GM13976 (cell line): ENCODE results near the gene IFT172.

Experiments used
- DNase-seq: peaks from one replicate; pipeline ENCODE4 v3.0.0; 2012; ENCODE audit warnings: low spot score
- CTCF ChIP-seq: IDR thresholded peaks from 2 replicates; pipeline ENCODE4 v1.5.1; 2012; ENCODE audit warnings: borderline replicate concordance, mild to moderate bottlenecking; ENCODE audit not compliant: insufficient read depth; ENCODE audit errors: extremely low read depth, missing control alignments, control extremely low read depth
- in situ Hi-C: fragments of 300-500 bp; cut with MboI; formaldehyde crosslinking; loops from one replicate; pipeline ENCODE4 v1.12.0; 2022; ENCODE audit warnings: low sequenced_read_pairs, mixed read lengths, inconsistent platforms; ENCODE audit not compliant: unreplicated experiment

Gene IFT172

GRCh38 chr2:27420996-27421395 lies 68.5 kb downstream of the IFT172 start:
- DNase-seq = no peak
- no peak for TF ChIP-seq CTCF
- in situ Hi-C loops = no loop called here

- in situ Hi-C loops = no loop called here
- TF ChIP-seq CTCF = no peak
- DNase-seq = no peak
Observed at GRCh38 chr2:27416151-27416550, 73.4 kb downstream of the IFT172 start.

- no peak for DNase-seq
- TF ChIP-seq CTCF = no peak
- in situ Hi-C loops = no loop called here
Observed at GRCh38 chr2:27412419-27413152, 77.0 kb downstream of the IFT172 start.

- DNase-seq = peak; percentile 99
- no peak for TF ChIP-seq CTCF
- in situ Hi-C loops = no loop called here
Observed at GRCh38 chr2:27409321-27410073, 80.0 kb downstream of the IFT172 start, which contains the start of gene PPM1G. Gene PPM1G, minus strand, starts transcription at chr2:27409591. Its CDS starts 169 bp downstream, at chr2:27409422.

- DNase-seq = peak; percentile 50
- in situ Hi-C loops = no loop called here
- no peak for TF ChIP-seq CTCF
Observed at GRCh38 chr2:27408601-27409320, 80.8 kb downstream of the IFT172 start.

GRCh38 chr2:27407798-27408491 lies 81.6 kb downstream of the IFT172 start:
- in situ Hi-C loops = no loop called here

More at GRCh38 chr2:27407798-27408491, 81.6 kb downstream of the IFT172 start:
- peak; percentile 31 for DNase-seq
- TF ChIP-seq CTCF = peak; percentile 7
